Stimulated activated CD4-positive, alpha-beta T cell treated with anti-CD3 and anti-CD28 coated beads, Interleukin-1b, Interleukin-23, amount 100 ng/mL, for 48 hours (primary cell): ENCODE measurements around the gene SERTAD3.
"Not testable (repeated sequence)": the region's sequence is repeated elsewhere in the genome, so short reads cannot be mapped to it uniquely, and the experiment has no call there.

ENCODE experiments used
- DNase-seq: peaks from one replicate; pipeline ENCODE4 v3.0.0-alpha.2; 2020

Gene SERTAD3

GRCh38 chr19:40444000-40444824, at the start of gene SERTAD3:
TSS of gene SERTAD3 (minus strand) at chr19:40444335. CDS start at chr19:40442080, 2,255 bp downstream.
- peak; percentile 96 for DNase-seq

- no peak for DNase-seq
These were observed 49.6 kb upstream of the SERTAD3 start for GRCh38 chr19:40493778-40494177.

DNA sequence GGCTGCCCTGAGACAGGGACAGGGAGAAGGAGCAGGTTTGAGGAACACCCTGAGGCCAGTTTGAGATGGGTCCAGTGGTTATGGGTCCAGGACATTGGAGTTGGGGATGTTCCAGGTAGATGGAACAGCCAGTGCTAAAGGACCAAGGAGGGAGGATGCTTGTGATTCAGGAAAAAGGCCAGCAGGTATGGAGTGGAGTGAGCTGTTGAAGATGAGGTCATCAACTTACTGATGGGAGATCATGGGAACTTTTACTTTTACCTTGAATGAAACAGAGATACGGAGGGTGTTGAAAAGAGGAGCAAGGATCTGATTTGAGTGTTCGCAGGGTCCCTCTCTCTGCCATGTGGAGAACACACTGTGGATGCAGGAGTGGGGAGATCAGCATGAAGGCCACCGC, 48.1 kb upstream of the SERTAD3 start:
- DNase-seq: no peak

- DNase-seq: no peak
These were observed 45.7 kb upstream of the SERTAD3 start for GRCh38 chr19:40489882-40490230.

DNA sequence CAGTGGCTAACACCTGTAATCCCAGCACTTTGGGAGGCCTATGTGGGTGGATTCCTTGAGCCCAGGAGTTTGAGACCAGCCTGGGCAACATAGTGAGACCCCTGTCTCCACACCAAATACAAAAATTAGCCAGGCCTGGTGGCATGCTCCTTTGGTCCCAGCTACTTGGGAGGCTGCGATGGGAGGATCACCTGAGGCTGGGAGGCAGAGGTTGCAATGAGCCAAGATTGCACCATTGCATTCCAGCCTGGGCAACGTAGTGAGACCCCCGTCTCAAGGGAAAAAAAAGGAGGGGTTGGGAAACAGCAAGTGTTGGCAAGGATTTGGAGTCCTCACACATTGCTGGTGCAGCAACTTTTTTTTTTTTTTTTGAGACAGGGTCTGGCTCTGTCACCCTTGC, 41.9 kb upstream of the SERTAD3 start:
- DNase-seq: no peak

DNA sequence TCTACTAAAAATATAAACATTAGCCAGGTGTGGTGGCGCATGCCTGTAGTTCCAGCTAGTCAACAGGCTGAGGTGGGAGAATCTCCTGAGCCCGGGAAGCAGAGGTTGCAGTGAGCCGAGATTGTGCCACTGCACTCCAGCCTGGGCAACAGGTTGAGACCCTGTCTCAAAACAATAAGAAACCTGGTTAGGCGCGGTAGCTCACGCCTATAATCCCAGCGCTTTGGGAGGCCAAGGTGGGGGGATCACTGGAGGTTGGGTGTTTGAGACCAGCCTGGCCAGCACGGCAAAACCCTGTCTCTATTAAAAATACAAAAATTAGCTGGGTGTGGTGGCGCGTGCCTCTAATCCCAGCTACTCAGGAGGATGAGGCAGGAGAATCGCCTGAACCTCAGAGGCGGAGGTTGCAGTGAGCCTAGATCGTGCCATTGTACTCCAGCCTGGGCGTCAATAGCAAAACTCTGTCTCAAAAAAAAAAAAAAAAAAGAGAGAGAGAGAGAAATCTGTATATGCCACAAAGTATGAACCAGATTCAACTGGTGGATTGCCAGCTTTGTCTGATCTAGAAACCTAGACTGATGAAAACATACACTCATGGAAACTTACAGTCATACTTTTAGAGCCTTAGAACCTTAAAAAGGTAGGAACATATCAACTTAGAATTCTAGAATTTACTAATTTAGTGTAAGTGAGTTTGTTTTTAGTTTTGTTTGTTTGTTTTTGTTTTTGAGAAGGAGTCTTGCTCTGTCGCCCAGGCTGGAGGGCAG, 31.9 kb upstream of the SERTAD3 start:
- not testable (repeated sequence) for DNase-seq

DNA sequence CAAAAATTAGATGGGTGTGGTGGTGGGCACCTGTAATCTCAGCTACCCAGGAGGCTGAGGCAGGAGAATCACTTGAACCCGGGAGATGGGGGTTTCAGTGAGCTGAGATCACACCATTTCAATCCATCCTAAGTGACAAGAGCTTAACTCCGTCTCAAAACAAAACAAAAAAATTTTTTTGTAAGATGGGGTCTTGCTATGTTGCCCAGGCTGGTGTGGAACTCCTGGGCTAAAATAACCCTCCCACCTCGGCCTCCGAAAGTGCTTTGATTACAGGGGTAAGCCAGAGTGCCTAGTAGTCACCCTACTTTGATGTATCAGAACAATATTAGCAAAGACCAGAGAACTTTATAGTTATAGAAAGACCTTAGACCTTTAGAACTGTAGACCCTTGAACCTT, 30.6 kb upstream of the SERTAD3 start:
- DNase-seq: no peak

- no peak for DNase-seq
These were observed 28.4 kb upstream of the SERTAD3 start for GRCh38 chr19:40472516-40472915.

DNA sequence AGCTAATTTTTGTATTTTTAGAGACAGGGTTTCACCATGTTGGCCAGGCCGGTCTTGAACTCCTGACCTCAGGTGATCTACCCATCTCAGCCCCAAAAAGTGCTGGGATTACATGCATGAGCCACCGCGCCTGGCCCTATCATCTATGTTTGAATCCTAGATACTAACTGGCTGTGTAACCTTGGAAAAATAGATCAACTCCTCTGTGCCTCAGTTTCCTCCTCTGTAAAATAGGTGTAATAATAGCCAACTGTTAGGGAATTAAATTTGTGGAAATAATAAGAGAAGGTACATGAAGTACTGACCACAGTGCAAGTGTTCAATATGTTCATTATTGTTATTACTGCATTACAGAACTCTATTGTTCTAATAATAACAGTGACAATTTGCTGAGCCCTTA, 27.0 kb upstream of the SERTAD3 start:
- DNase-seq: no peak

DNA sequence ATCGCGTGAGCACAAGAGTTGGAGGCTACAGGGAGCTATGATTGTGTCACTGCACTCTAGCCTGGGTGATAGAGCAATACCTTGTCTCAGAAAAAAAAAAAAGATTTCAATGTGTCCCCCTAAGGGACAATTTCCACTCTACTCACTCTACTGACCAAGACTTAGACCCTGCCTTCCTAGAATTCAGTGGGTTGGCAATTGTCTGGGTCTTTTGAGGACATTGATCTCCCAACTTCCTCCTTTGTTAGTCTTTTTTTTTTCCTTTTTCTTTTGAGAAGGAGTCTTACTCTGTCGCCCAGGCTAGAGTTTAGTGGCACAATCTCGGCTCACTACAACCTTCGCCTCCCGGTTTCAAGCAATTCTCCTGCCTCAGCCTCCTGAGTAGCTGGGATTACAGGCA, 24.9 kb upstream of the SERTAD3 start:
- DNase-seq: no peak

GRCh38 chr19:40466985-40467734, 23.0 kb upstream of the SERTAD3 start, which contains the start of gene SPTBN4:
TSS of gene SPTBN4 (plus strand) at chr19:40467001. CDS start at chr19:40472622, 5,621 bp downstream.
- DNase-seq: no peak

DNA sequence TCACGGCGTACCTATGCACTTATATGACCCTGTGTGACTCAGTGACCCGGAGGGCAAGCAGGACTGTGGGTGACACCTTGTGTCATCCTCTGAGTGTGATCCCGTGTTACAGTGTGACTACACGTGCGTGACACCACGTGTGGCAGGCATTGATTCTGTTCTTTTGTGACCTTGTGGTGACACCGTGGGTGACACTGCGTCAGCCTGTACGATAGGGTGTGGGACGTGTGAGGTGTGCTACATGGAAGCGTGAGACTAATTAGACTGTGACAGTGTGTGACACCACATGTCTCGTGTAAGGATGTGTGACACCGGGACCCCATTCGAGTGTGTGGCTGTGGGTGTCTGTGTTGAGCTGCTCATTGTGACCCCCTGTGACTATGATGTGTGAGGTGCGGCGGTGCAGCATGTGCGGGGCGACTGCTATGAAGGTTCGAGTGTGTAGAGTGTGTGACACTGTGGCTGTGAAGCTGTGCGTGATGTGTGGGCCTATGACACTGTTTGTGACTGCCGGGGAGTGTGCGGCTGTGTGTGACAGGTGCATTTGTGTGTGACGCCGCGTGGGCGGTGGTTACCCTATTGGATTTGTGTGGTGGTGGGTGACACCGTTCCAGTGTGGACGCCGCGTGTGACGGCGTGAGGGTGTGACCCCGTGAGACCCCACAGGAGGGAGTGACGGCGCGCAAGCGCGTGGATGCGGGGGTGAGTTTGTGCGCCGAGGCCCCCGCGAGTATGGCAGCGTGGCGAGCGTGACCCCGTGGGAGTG, 22.3 kb upstream of the SERTAD3 start:
- peak; percentile 89 for DNase-seq

- peak; percentile 99 for DNase-seq
These were observed 21.6 kb upstream of the SERTAD3 start, which contains the start of gene BLVRB for GRCh38 chr19:40465557-40466218. TSS of gene BLVRB (minus strand) at chr19:40465745. CDS start at chr19:40465688, 57 bp downstream.

DNA sequence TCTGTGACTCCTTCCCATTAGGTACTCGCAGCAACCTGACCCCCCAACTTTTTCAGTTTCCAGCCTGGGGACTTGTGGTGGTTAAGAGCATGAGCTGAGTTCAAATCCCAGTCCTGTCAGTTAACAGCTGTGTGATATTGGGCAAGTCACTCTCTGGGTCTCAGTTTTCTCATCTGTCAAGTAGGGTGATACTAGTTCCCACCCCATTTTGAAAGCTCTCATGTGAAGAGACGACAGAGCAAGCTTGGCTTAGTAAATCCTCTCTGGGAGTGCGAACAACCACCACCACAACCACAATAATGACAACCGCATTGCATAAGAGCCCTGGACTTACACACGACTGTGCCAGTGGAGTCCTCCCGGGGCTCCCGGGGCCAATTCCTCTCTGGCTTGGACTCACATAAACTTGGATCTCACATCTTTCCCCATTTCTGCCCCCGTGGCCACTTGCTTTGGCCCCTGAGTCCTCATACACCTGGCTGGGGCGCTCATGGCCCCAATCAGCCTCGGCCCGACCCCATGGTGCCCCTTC, 21.0 kb upstream of the SERTAD3 start:
- peak; percentile 56 for DNase-seq

GRCh38 chr19:40464059-40465024, 20.2 kb upstream of the SERTAD3 start:
- DNase-seq: peak; percentile 69

- not testable (repeated sequence) for DNase-seq
These were observed 19.5 kb upstream of the SERTAD3 start for GRCh38 chr19:40463587-40464037.

DNA sequence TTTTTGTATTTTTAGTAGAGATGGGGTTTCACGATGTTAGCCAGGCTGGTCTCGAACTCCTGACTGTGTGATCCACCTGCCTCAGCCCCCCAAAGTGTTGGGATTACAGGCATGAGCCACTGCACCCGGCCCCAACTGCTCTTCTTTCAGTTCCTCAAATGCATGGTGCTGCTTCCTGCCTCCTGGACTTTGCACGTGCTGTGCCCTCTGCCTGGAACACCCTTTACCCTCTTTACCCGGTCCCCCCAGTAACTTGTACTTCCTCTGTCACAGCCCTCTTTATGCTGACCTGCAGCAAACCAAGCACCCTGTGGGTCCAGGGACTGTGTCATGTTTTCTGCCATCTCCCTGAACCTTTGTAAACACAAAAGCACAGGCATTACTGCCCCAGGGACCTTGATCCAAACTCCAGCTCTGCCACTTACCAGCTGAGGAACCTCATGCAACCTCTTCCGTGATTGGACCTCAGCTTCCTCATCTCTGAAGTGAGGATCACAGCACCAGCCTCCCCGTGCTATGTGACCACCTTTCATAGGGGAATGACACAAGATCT, 17.6 kb upstream of the SERTAD3 start:
- DNase-seq: no peak

DNA sequence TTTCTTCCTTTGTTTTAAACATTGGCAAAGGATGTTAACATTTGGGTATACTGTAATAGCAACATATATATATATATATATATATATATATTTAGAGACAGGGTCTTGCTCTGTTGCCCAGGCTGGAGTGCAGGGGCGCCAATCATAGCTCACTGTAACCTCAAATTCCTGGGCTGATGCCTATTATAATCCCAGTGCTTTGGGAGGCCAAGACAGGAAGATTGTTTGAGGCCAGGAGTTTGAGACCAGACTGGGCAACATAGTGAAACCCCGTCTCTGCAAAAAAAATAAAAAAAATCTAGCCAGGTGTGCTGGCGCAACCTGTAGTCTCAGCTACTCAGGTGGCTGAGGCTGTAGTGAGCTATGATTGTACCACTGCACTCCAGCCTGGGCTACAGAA, 16.1 kb upstream of the SERTAD3 start:
- no peak for DNase-seq

- no peak for DNase-seq
These were observed 14.5 kb upstream of the SERTAD3 start for GRCh38 chr19:40458597-40458974.
